Measurements from ENCODE around the gene GPANK1.
A peak's percentile ranks its signal among the peaks of the same experiment; 100 is the strongest.

GPANK1 gene

GRCh38 chr6:31640612-31641011 lies 24.2 kb downstream of the GPANK1 start:
- no peak for DNase-seq (ENCODE audit: low read depth)
- H3K4me3 ChIP-seq (ENCODE audit: low read depth, low read length) = no peak overlapping the region
- no peak for TF ChIP-seq CTCF (conservative IDR thresholded peaks at IDR 0.05; ENCODE audit: low read depth, low read length)

GRCh38 chr6:31639449-31639861 lies 25.3 kb downstream of the GPANK1 start:
- TF ChIP-seq CTCF (conservative IDR thresholded peaks at IDR 0.05; ENCODE audit: low read depth, low read length) = no peak
- no peak overlapping the region for H3K4me3 ChIP-seq (ENCODE audit: low read depth, low read length)
- peak; percentile 48 for DNase-seq (ENCODE audit: low read depth)

GRCh38 chr6:31639043-31639442 lies 25.8 kb downstream of the GPANK1 start:
- no peak overlapping the region for H3K4me3 ChIP-seq (ENCODE audit: low read depth, low read length)
- DNase-seq (ENCODE audit: low read depth) = no peak
- TF ChIP-seq CTCF (conservative IDR thresholded peaks at IDR 0.05; ENCODE audit: low read depth, low read length) = no peak

- no peak for DNase-seq (ENCODE audit: low read depth)
- H3K4me3 ChIP-seq (ENCODE audit: low read depth, low read length) = no peak overlapping the region
- TF ChIP-seq CTCF (conservative IDR thresholded peaks at IDR 0.05; ENCODE audit: low read depth, low read length) = no peak
Observed at GRCh38 chr6:31636698-31637596, 27.9 kb downstream of the GPANK1 start.

- no peak for DNase-seq (ENCODE audit: low read depth)
- TF ChIP-seq CTCF (conservative IDR thresholded peaks at IDR 0.05; ENCODE audit: low read depth, low read length) = no peak
- no peak overlapping the region for H3K4me3 ChIP-seq (ENCODE audit: low read depth, low read length)
Observed at GRCh38 chr6:31634969-31635575, 29.7 kb downstream of the GPANK1 start.

- no peak for TF ChIP-seq CTCF (conservative IDR thresholded peaks at IDR 0.05; ENCODE audit: low read depth, low read length)
- no peak overlapping the region for H3K4me3 ChIP-seq (ENCODE audit: low read depth, low read length)
- no peak for DNase-seq (ENCODE audit: low read depth)
Observed at GRCh38 chr6:31634131-31634530, 30.7 kb downstream of the GPANK1 start.

Measured in choroid plexus epithelial cell (primary cell).